ENCODE measurements around the gene DPP3.

DNA sequence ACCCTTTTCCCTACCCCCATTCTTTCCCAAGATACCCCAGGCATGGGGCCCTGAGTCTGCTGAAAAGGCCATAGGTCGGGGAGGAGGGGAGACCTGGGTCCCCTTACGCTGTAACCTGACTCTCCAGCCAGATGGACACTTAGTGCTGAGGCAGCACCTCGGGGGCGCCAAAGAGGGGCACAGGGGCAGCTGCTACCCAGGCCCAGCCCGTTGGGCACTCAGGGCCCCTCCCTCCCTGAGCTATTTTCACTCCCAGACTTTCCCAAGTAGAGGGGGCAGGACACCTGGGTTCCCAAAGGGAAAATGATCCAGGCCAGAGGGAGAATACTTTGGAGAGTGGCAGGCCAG lies 67.4 kb downstream of the DPP3 start:
- TF ChIP-seq CTCF (IDR thresholded peaks at IDR 0.05; ENCODE audit: insufficient read depth, low read length) = no peak
- no peak for TF ChIP-seq POLR2AphosphoS5 (IDR thresholded peaks at IDR 0.05; ENCODE audit: low read depth)
- no peak for TF ChIP-seq GABPA (IDR thresholded peaks at IDR 0.05; ENCODE audit: low read depth)

Data from HL-60 (cell line).